HG03460 (cell line): ENCODE results near the gene C1QTNF8.

Experiments used
- ATAC-seq: cut with Tn5 transposase; IDR thresholded peaks from one replicate; pipeline ENCODE4 v1.9.1; 2021; ENCODE audit not compliant: unreplicated experiment

C1QTNF8 gene

DNA sequence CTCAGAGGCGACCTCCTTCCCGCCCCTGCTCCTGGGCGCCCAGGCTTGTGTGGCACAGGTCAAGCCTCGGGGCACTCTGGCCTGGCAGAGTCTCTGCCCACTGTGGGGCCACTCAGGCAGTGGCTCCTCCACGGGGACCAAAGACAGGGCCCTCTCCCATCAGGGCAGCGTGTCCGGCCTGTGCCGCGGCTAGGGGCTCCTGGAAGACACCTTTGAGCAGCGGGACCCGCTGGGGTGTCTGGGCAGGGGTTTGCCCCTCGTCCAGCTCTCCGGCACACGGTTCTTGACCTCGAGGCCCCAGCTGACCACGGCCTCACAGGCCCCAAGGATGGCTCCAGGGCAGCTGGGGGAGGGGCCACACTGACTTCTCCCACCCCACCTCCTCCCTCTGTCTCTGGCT is 48.2 kb downstream of the C1QTNF8 start:
- ATAC-seq, result no peak

DNA sequence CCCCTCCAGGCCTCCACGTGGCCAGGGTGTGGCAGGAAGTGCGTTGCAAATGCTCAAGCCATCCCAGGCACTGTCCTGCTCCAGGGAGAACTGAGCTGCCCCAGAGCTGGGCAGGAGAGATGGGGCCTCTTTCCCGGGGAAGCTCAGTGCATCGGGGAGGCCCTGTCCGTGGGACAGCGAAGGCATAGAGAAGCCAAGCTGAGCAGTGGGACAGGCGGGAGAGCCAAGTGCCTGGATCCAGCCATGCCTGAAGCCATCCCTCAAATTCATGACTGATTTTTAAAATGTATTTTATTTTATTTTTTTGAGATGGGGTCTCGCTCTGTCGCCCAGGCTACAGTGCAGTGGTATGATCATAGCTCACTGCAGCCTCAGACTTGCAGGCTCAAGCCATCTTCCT is 48.9 kb downstream of the C1QTNF8 start:
- no peak for ATAC-seq

GRCh38 chr16:1045993-1046911 is 49.8 kb downstream of the C1QTNF8 start:
- no peak for ATAC-seq

DNA sequence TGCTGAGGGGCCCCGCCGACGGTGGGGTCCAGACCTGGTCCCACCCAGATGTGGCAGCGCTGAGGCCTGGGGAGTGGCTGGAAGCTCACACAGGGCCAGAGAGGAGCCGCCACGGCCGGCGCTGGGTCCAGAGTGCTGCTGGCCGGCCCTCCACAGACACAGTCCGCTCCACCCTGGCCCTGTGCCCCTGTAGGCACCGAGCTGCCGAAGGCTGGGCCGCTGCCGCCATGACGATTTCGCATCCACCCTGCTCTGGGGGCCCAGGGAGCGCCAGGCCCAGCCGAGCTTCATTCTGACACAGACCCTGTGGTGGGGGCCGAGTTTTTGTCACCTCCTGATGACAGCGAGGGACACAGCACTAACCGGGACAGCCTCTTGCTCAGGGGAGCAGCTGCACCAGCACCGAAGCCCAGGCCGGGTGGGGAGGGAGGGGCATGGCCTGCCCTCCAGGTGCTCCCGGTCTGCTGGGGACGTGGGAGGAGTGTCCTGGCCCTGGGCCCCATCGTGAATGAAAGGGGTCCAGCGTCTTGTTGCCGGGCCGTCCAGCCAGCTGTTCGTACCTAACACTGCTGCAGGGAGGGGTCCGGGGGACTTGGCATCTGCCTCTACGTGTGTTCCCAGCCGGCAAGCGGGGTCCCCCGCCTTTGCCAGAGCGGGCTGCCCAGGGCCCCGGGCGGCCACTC is 50.6 kb downstream of the C1QTNF8 start:
- no peak for ATAC-seq

DNA sequence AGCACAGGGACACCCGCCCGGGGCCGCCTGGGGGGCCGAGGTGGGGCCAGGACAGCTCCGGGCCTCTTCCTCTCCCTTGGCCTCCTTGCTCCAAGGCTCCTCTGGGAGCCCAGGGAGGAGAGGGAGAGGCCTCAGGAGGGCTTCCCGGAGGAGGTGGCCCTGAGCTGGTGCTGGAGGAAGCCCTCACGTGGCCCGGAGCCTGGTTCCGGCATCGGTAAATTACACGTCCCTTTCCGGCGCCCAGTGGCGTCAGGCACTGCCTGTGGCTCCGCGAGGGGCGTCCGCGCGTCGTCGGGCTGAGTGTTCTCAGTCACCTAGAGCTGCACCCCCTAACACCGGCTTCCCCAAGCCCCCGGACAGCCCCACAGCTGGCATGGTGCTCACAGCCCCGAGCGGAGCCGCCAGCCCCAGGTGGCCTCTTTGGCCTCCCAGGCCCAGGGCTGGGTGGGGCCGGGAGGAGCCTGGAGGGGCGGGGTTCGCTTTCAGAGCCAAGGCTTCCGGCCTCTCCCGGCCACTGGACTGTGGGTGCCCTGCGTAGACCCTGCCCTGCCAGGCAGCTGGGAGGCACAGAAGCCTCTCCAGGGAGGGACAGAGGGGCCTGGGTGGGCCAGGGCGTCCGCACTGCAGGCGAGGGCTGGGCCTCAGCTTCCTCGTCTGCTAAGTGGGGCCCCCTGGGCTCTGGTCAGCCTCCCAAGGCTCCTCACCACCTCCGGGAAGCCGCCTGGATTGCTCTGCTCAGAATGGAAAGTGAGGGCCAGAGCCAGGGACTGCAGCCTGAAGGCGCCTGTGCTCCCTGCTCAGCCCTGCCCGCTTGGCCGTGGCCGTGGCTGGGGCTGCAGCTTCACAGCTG is 51.4 kb downstream of the C1QTNF8 start:
- ATAC-seq, result no peak

GRCh38 chr16:1043881-1044451 is 52.1 kb downstream of the C1QTNF8 start:
- no peak for ATAC-seq

DNA sequence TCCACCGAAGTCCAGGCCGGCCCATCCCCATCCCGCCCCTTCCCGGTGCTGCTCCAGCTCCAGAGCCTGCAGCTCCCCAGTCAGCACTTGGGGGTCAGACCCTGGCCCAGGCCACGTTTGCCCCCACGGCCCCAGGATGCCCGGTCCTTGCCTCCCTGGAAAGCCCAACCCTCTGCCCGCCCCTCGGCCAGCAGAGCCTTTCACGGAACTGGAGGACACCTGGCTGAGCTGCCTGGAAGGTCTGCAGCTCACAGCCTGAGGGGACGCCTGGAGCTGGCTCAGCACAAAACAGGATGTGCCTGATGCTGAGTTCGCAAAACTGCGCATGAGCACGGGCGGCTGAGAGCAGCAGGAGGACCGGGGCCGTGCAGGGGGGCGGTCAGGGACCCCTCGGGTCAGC is 53.2 kb downstream of the C1QTNF8 start:
- ATAC-seq, result no peak

DNA sequence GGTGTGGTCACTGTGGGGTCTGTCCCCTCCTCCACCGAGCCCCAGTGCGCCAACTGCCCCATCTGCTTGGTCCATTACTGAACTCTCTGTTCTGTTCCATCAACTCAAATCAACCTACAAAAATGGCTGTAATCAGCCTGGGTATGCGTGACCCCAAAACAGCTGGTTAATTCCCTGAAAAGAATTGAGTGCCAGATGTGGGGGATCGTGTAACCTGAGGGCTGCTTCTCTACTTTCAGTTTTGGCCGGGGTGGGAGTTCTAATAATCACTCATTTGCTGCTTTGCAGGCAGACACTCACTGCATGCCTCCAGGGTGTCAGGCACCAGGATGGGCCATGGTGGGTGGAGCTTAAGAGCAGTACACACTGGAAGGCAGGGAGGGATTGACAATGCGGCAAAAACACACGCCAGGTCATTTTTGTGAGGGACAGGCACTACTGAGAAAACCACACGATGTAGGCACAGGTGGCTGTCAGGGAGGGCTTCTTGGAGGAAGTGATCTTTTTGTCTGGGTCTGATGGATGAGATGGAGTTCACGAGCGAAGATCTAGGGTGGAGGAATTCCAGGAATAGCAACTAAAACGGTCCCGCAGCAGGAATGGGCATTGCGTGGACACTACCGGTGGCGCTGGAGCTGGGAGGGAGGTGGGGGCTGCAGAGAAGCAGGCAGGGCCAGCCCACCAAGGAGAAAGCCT is 53.8 kb downstream of the C1QTNF8 start:
- no peak for ATAC-seq

- ATAC-seq, result no peak
These were observed 55.7 kb downstream of the C1QTNF8 start for GRCh38 chr16:1040346-1040745.

DNA sequence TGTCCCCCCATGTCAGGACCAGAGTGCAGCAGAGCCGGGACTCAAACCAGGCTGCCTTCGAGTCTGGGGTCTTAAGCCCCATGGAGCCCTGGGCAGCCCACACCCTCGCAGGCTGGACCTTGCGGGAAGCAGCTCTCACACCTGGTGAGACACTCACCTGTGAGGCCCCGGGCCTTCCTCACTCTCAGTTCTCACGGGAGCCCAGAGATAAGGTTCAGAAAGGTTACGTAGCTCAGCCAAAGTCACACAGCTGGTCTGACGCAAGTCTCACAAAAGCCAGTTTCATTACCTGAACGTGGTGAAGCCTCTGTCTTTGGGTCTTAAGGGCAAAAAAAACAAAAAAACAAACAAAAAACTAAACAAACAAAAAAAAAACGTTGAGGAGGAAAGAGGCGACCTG is 56.3 kb downstream of the C1QTNF8 start:
- no peak for ATAC-seq

- no peak for ATAC-seq
These were observed 57.1 kb downstream of the C1QTNF8 start for GRCh38 chr16:1038932-1039331.
